IPS DF 4.7 (cell line): ENCODE data around the gene ID2.
A peak's percentile ranks its signal among the peaks of the same experiment; 100 is the strongest.

Source experiments
- DNase-seq: peaks from one replicate; pipeline ENCODE4 v3.0.0-alpha.2; 2013; ENCODE audit warnings: low spot score; ENCODE audit errors: extremely low read depth

Gene ID2

GRCh38 chr2:8681786-8682692 is at the start of gene ID2:
Gene ID2, plus strand, starts transcription at chr2:8682056. Its CDS starts 110 bp downstream, at chr2:8682166.
- DNase-seq, result no peak

- no peak for DNase-seq
Measured at GRCh38 chr2:8632755-8633154, 49.1 kb upstream of the ID2 start.

- DNase-seq, result no peak
Measured at GRCh38 chr2:8633186-8633734, 48.6 kb upstream of the ID2 start.

- no peak for DNase-seq
Measured at GRCh38 chr2:8633735-8634313, 48.0 kb upstream of the ID2 start.

- no peak for DNase-seq
Measured at GRCh38 chr2:8634466-8635172, 47.2 kb upstream of the ID2 start.

GRCh38 chr2:8636041-8636491 is 45.8 kb upstream of the ID2 start:
- DNase-seq, result no peak

- no peak for DNase-seq
Measured at GRCh38 chr2:8636721-8637636, 44.9 kb upstream of the ID2 start.

- no peak for DNase-seq
Measured at GRCh38 chr2:8638327-8638726, 43.5 kb upstream of the ID2 start.

- DNase-seq, result no peak
Measured at GRCh38 chr2:8639122-8639635, 42.7 kb upstream of the ID2 start.

GRCh38 chr2:8640498-8640897 is 41.4 kb upstream of the ID2 start:
- DNase-seq, result no peak

GRCh38 chr2:8641301-8641965 is 40.4 kb upstream of the ID2 start:
- DNase-seq, result no peak

- no peak for DNase-seq
Measured at GRCh38 chr2:8642366-8643068, 39.3 kb upstream of the ID2 start.

- DNase-seq, result no peak
Measured at GRCh38 chr2:8643250-8643995, 38.4 kb upstream of the ID2 start.

- DNase-seq, result no peak
Measured at GRCh38 chr2:8643996-8644356, 37.9 kb upstream of the ID2 start.

- peak; percentile 28 for DNase-seq
Measured at GRCh38 chr2:8644605-8645175, 37.2 kb upstream of the ID2 start.

- no peak for DNase-seq
Measured at GRCh38 chr2:8645176-8645831, 36.6 kb upstream of the ID2 start.

- no peak for DNase-seq
Measured at GRCh38 chr2:8646731-8647461, 35.0 kb upstream of the ID2 start.
